DOHH2 (cell line): Measurements from ENCODE around the gene AKAP1.

Experiments used
- H3F3A ChIP-seq: fragments of 200-600 bp; sonication (generic), shearing (Covaris generic); 2 replicates; pipeline ENCODE4 v1.6.0; 2016; ENCODE audit warnings: antibody characterized with exemption, mild to moderate bottlenecking; ENCODE audit not compliant: control insufficient read depth, insufficient read depth
- H3K27ac ChIP-seq: fragments of 200-600 bp; sonication (generic); 2 replicates; pipeline ENCODE4 v1.5.1; 2014; ENCODE audit warnings: low read depth, mild to moderate bottlenecking, low read length, moderate library complexity
- H3K27me3 ChIP-seq: fragments of 200-600 bp; sonication (generic); 2 replicates; pipeline ENCODE4 v1.6.1; 2014; ENCODE audit warnings: mild to moderate bottlenecking, low read length, mixed read lengths; ENCODE audit not compliant: control insufficient read depth
- H3K36me3 ChIP-seq: fragments of 200-600 bp; sonication (generic); 2 replicates; pipeline ENCODE4 v1.6.1; 2014; ENCODE audit warnings: mild to moderate bottlenecking, low read length, moderate library complexity, mixed read lengths; ENCODE audit not compliant: control insufficient read depth
- H3K4me1 ChIP-seq: fragments of 200-600 bp; sonication (generic); 2 replicates; pipeline ENCODE4 v1.6.1; 2014; ENCODE audit warnings: mild to moderate bottlenecking, low read length, mixed read lengths; ENCODE audit not compliant: control insufficient read depth
- H3K4me2 ChIP-seq: fragments of 200-600 bp; sonication (generic); 2 replicates; pipeline ENCODE4 v1.6.0; 2014; ENCODE audit warnings: mild to moderate bottlenecking, low read length, moderate library complexity
- H3K4me3 ChIP-seq: fragments of 200-600 bp; sonication (generic); 2 replicates; pipeline ENCODE4 v1.5.1; 2014; ENCODE audit warnings: mild to moderate bottlenecking, low read length, mixed read lengths
- H3K79me2 ChIP-seq: fragments of 200-600 bp; sonication (generic); 2 replicates; pipeline ENCODE4 v1.6.1; 2014; ENCODE audit warnings: mild to moderate bottlenecking, low read length, mixed read lengths; ENCODE audit not compliant: control insufficient read depth
- H3K9me2 ChIP-seq: fragments of 200-600 bp; sonication (generic); replicated peaks from 2 replicates; pipeline ENCODE4 v1.6.1; 2014; ENCODE audit warnings: mild to moderate bottlenecking, low read length, mixed read lengths; ENCODE audit not compliant: control insufficient read depth
- H3K9me3 ChIP-seq: fragments of 200-600 bp; sonication (generic); 2 replicates; pipeline ENCODE4 v1.6.1; 2014; ENCODE audit warnings: antibody characterized with exemption, low read length, mixed read lengths; ENCODE audit not compliant: control insufficient read depth, insufficient read depth
- H4K20me1 ChIP-seq: fragments of 200-600 bp; sonication (generic); 2 replicates; pipeline ENCODE4 v1.6.0; 2014; ENCODE audit warnings: low read depth, mild to moderate bottlenecking, antibody characterized with exemption, low read length, moderate library complexity; ENCODE audit not compliant: control insufficient read depth, insufficient read depth
- EZH2phosphoT487 ChIP-seq: fragments of 200-600 bp; sonication (generic); IDR thresholded peaks from 2 replicates; pipeline ENCODE4 v1.6.1; 2017; ENCODE audit warnings: borderline replicate concordance, mild to moderate bottlenecking, antibody characterized with exemption, low read length, moderate library complexity, mixed read lengths
- TF ChIP-seq, protein P1 (sequence below): fragments of 200-600 bp; sonication (generic); IDR thresholded peaks from one replicate; pipeline ENCODE4 v1.5.1; 2014; ENCODE audit warnings: antibody characterized with exemption, mild to moderate bottlenecking, low read depth, low read length; ENCODE audit not compliant: poor library complexity, severe bottlenecking

The AKAP1 gene

GRCh38 chr17:57105591-57105990, 20.5 kb downstream of the AKAP1 start:
- no peaks in the 10 kb centered on the region for H3K27me3 ChIP-seq
- no peaks in the 10 kb centered on the region for H3F3A ChIP-seq
- H3K9me2 ChIP-seq = no peaks in the 10 kb centered on the region
- H3K4me1 ChIP-seq = no peaks in the 10 kb centered on the region
- peaks cover 18% of the 10 kb centered on the region for H4K20me1 ChIP-seq
- H3K79me2 ChIP-seq = peaks cover 89% of the 10 kb centered on the region
- TF ChIP-seq, protein P1, sequence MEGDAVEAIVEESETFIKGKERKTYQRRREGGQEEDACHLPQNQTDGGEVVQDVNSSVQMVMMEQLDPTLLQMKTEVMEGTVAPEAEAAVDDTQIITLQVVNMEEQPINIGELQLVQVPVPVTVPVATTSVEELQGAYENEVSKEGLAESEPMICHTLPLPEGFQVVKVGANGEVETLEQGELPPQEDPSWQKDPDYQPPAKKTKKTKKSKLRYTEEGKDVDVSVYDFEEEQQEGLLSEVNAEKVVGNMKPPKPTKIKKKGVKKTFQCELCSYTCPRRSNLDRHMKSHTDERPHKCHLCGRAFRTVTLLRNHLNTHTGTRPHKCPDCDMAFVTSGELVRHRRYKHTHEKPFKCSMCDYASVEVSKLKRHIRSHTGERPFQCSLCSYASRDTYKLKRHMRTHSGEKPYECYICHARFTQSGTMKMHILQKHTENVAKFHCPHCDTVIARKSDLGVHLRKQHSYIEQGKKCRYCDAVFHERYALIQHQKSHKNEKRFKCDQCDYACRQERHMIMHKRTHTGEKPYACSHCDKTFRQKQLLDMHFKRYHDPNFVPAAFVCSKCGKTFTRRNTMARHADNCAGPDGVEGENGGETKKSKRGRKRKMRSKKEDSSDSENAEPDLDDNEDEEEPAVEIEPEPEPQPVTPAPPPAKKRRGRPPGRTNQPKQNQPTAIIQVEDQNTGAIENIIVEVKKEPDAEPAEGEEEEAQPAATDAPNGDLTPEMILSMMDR = no peak
- TF ChIP-seq EZH2phosphoT487 = no peak
- no peak overlapping the region for H3K4me3 ChIP-seq
- H3K4me2 ChIP-seq = no peak overlapping the region
- no peaks in the 10 kb centered on the region for H3K9me3 ChIP-seq
- no peak overlapping the region for H3K27ac ChIP-seq
- peaks cover 46% of the 10 kb centered on the region for H3K36me3 ChIP-seq

GRCh38 chr17:57106107-57106835, 21.2 kb downstream of the AKAP1 start:
- H3K79me2 ChIP-seq = peaks cover 83% of the 10 kb centered on the region
- H3K4me2 ChIP-seq = no peak overlapping the region
- TF ChIP-seq, protein P1 = peak; percentile 41
- TF ChIP-seq EZH2phosphoT487 = no peak
- H3K36me3 ChIP-seq = peaks cover 47% of the 10 kb centered on the region
- H3F3A ChIP-seq = no peaks in the 10 kb centered on the region
- H4K20me1 ChIP-seq = peaks cover 18% of the 10 kb centered on the region
- H3K27me3 ChIP-seq = no peaks in the 10 kb centered on the region
- no peaks in the 10 kb centered on the region for H3K9me3 ChIP-seq
- H3K27ac ChIP-seq = no peak overlapping the region
- no peaks in the 10 kb centered on the region for H3K9me2 ChIP-seq
- H3K4me3 ChIP-seq = no peak overlapping the region
- H3K4me1 ChIP-seq = no peaks in the 10 kb centered on the region

GRCh38 chr17:57106836-57107497, 21.9 kb downstream of the AKAP1 start:
- Histone ChIP-seq H3K79me2 (peaks cover 76% of the 10 kb centered on the region), H3K27me3 (no peaks in the 10 kb centered on the region), H3K4me2 (no peak overlapping the region), H3K27ac (no peak overlapping the region), H4K20me1 (peaks cover 12% of the 10 kb centered on the region), H3K9me3 (no peaks in the 10 kb centered on the region), H3K36me3 (peaks cover 54% of the 10 kb centered on the region), H3K4me3 (no peak overlapping the region), H3K4me1 (no peaks in the 10 kb centered on the region), H3F3A (no peaks in the 10 kb centered on the region), H3K9me2 (no peaks in the 10 kb centered on the region)
- TF ChIP-seq, protein P1 = no peak
- TF ChIP-seq EZH2phosphoT487 = no peak
